B cell (primary cell): ENCODE measurements around the gene MAML2. TPM values are rescaled to one million over a fixed set of nuclear protein-coding genes. Genes with fewer than 3 reads are reported as not detected.
A peak's percentile ranks its signal among the peaks of the same experiment; 100 is the strongest.

Experiments
- ATAC-seq: fragments of 200-7000 bp; cut with Tn5 transposase; one replicate; pipeline ENCODE4 v1.10.0; 2021; ENCODE audit warnings: low read depth, mild to moderate bottlenecking, moderate number of reproducible peaks, moderate library complexity
- CTCF ChIA-PET: fragments of 350-600 bp; sonication (Branson Sonifier 250); formaldehyde crosslinking; loops from one replicate; lab custom pipeline; 2021; ENCODE audit warnings: antibody characterized with exemption, inconsistent platforms; lab: Charles Lee
- POLR2A ChIA-PET: fragments of 350-600 bp; sonication (Branson Sonifier 250); formaldehyde crosslinking; loops from one replicate; lab custom pipeline; 2021; ENCODE audit warnings: antibody characterized with exemption; lab: Charles Lee
- DNase-seq: peaks from one replicate; pipeline ENCODE4 v3.0.0; 2013
- H2AFZ ChIP-seq: 2 replicates; pipeline ENCODE4 v1.6.1; 2012; ENCODE audit warnings: mild to moderate bottlenecking, low read depth, low read length; ENCODE audit not compliant: insufficient read depth, poor library complexity, severe bottlenecking
- H3K27ac ChIP-seq, 2 donors: 1 replicate in 1 of 2; 2 replicates in 1 of 2; pipeline ENCODE4 v1.5.1; 2012 to 2013; ENCODE audit warnings: low read length in 2 of 2, mild to moderate bottlenecking in 2 of 2, moderate library complexity in 1 of 2
- H3K27me3 ChIP-seq, 4 experiments: fragments of 200-600 bp in 1 of 4; sonication (generic) in 1 of 4; replicated peaks in 1 of 4; 1 replicate in 2 of 4; 2 replicates in 2 of 4; pipeline versions ENCODE4 v1.6.1 to v1.7.0; 2013 to 2016; ENCODE audit warnings: low read length in 3 of 4, mild to moderate bottlenecking in 2 of 4, mixed read lengths in 1 of 4, moderate library complexity in 1 of 4; ENCODE audit not compliant: insufficient read depth in 4 of 4, control insufficient read depth in 3 of 4; ENCODE audit errors: control extremely low read depth in 1 of 4
- H3K36me3 ChIP-seq, 2 experiments: replicated peaks in 1 of 2; 1 replicate in 1 of 2; 2 replicates in 1 of 2; pipeline versions ENCODE4 v1.6.1 to v1.7.1; 2013; ENCODE audit warnings: low read length in 1 of 2; ENCODE audit not compliant: insufficient read depth in 2 of 2, control insufficient read depth in 1 of 2; ENCODE audit errors: control extremely low read depth in 1 of 2, extremely low read depth in 1 of 2
- H3K4me1 ChIP-seq, 2 donors: fragments of 200-600 bp in 1 of 2; sonication (generic) in 1 of 2; 1 replicate in 1 of 2; 2 replicates in 1 of 2; pipeline versions ENCODE4 v1.5.1 to v1.6.1; 2013 to 2017; ENCODE audit warnings: low read length in 2 of 2; ENCODE audit not compliant: control insufficient read depth in 2 of 2, insufficient read depth in 2 of 2
- H3K4me2 ChIP-seq: replicated peaks from 2 replicates; pipeline ENCODE3; 2012; ENCODE audit warnings: mild to moderate bottlenecking, low read depth, low read length; ENCODE audit not compliant: poor library complexity, severe bottlenecking
- H3K4me3 ChIP-seq, 5 experiments: fragments of 200-600 bp in 1 of 5; sonication (generic) in 1 of 5; 1 replicate in 3 of 5; 2 replicates in 2 of 5; pipeline versions ENCODE4 v1.5.1 to v1.7.0; 2011 to 2016; ENCODE audit warnings: low read length in 4 of 5, mild to moderate bottlenecking in 4 of 5, low read depth in 2 of 5, control low read depth in 1 of 5, moderate library complexity in 1 of 5; ENCODE audit not compliant: insufficient read depth in 1 of 5; ENCODE audit errors: control extremely low read depth in 1 of 5, extremely low read depth in 1 of 5
- H3K79me2 ChIP-seq: fragments of 200-600 bp; sonication (generic); one replicate; pipeline ENCODE4 v1.6.0; 2016; ENCODE audit warnings: low read length; ENCODE audit not compliant: control insufficient read depth, insufficient read depth
- H3K9ac ChIP-seq: fragments of 200-600 bp; sonication (generic); 2 replicates; pipeline ENCODE4 v1.6.1; 2017; ENCODE audit warnings: mild to moderate bottlenecking, low read length, moderate library complexity
- H3K9me3 ChIP-seq, 3 donors: one replicate each; pipeline versions ENCODE4 v1.6.1 to v1.7.1; 2013; ENCODE audit warnings: low read length in 2 of 3; ENCODE audit not compliant: control insufficient read depth in 2 of 3, insufficient read depth in 1 of 3; ENCODE audit errors: control extremely low read depth in 1 of 3
- H4K20me1 ChIP-seq: 2 replicates; pipeline ENCODE4 v1.6.0; 2012; ENCODE audit warnings: mild to moderate bottlenecking, low read length; ENCODE audit not compliant: insufficient read depth, control insufficient read depth, poor library complexity, severe bottlenecking
- H3K27ac Mint-ChIP-seq: one replicate; pipeline ENCODE4 v1.8.0; 2021; ENCODE audit warnings: mixed read lengths
- H3K27me3 Mint-ChIP-seq: one replicate; pipeline ENCODE4 v1.8.0; 2021; ENCODE audit warnings: mixed read lengths
- H3K4me1 Mint-ChIP-seq: one replicate; pipeline ENCODE4 v1.8.0; 2021; ENCODE audit warnings: mixed read lengths
- H3K4me3 Mint-ChIP-seq: one replicate; pipeline ENCODE4 v1.8.0; 2021; ENCODE audit warnings: mixed read lengths
- H3K9me3 Mint-ChIP-seq: one replicate; pipeline ENCODE4 v1.8.0; 2022; ENCODE audit warnings: mixed read lengths; ENCODE audit not compliant: insufficient read depth
- EZH2 ChIP-seq: IDR thresholded peaks from 2 replicates; pipeline ENCODE4 v1.6.1; 2012; ENCODE audit warnings: borderline replicate concordance, low read depth, mild to moderate bottlenecking, moderate library complexity, low read length; ENCODE audit not compliant: insufficient read depth, poor library complexity, severe bottlenecking
- WGBS: methylation state at CpG from one replicate; pipeline ENCODE4 v1.1.5; 2013; ENCODE audit warnings: missing lambda C conversion rate; ENCODE audit not compliant: insufficient coverage; 5-methylcytosine and 5-hydroxymethylcytosine counted together
- intact Hi-C: fragments of 100-400 bp; cut with micrococcal nuclease; formaldehyde crosslinking; loops from one replicate; pipeline ENCODE4 v1.10.0; 2022
- polyA plus RNA-seq: library from polyadenylated mRNA; depleted of rRNA; stranded (reverse); fragments of >200 nt; gene quantifications from 2 replicates; pipeline ENCODE4 v1.2.3, GENCODE V29; 2012
- total RNA-seq, 2 donors: library from RNA; stranded (reverse); fragments of 120-200 nt in 1 of 2; gene quantifications; 1 replicate in 1 of 2; 2 replicates in 1 of 2; pipeline versions ENCODE4 v1.2.3 to v1.2.4, GENCODE V29; 2013 to 2022
- TF ChIP-seq, protein P1 (sequence below): fragments of 200-600 bp; IDR thresholded peaks from one replicate; pipeline ENCODE4 v1.8.0; 2022; ENCODE audit warnings: antibody characterized with exemption, mild to moderate bottlenecking

MAML2 gene
- total and polyA plus RNA-seq, 2 donors (not counting 1 experiment from before 2014, with no cell fraction given) = 10.7 to 26.4 TPM

DNA sequence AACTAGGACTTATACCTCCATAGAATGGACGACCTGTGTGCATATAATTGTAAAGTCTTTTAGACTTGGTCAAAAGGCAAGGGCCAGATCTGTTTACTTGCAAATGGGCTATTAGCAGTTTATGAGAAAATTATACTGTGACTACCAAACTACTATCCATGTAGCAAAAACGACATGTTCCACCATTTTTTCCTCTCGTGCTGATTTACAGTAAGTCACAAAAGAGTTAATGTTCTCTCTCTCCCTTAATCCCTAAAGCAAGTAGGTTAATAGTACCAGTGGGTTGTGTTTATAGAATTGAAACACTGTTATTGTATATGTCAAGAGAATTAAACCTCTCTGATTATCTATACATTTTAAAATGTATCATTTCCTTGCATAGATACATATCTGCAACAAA lies 147.3 kb downstream of the MAML2 start:
- Histone ChIP-seq H3K36me3 (no peaks in the 10 kb centered on the region), H3K4me3 (no peak overlapping the region), H3K27ac (no peak overlapping the region), H3K4me1 (peaks cover 38 to 51% of the 10 kb centered on the region in 2 donors), H2AFZ (no peak overlapping the region), H3K4me2 (no peak overlapping the region), H3K79me2 (peaks cover 69% of the 10 kb centered on the region), H3K9ac (no peak overlapping the region), H4K20me1 (no peaks in the 10 kb centered on the region), H3K27me3 (no peaks in the 10 kb centered on the region), H3K9me3 (no peaks in the 10 kb centered on the region)
- ChIA-PET CTCF (interaction anchor here (0.8 kb wide), 1 partner anchor 147 kb away, joined by 4 read pairs; the partner anchor contains the start of gene MAML2), POLR2A (no interaction called here)
- no CpG with 5 or more reads among the region's 3 CpGs for WGBS
- intact Hi-C loops = loop anchor here (2.0 kb wide), 1 partner anchor 19 kb away; no protein-coding TSS in a partner anchor
- peak overlapping the region; percentile 12 for H3K27ac Mint-ChIP-seq
- H3K9me3 Mint-ChIP-seq = no peaks in the 10 kb centered on the region
- DNase-seq = no peak
- no peak for ATAC-seq
- no peaks in the 10 kb centered on the region for H3K27me3 Mint-ChIP-seq
- TF ChIP-seq, protein P1, sequence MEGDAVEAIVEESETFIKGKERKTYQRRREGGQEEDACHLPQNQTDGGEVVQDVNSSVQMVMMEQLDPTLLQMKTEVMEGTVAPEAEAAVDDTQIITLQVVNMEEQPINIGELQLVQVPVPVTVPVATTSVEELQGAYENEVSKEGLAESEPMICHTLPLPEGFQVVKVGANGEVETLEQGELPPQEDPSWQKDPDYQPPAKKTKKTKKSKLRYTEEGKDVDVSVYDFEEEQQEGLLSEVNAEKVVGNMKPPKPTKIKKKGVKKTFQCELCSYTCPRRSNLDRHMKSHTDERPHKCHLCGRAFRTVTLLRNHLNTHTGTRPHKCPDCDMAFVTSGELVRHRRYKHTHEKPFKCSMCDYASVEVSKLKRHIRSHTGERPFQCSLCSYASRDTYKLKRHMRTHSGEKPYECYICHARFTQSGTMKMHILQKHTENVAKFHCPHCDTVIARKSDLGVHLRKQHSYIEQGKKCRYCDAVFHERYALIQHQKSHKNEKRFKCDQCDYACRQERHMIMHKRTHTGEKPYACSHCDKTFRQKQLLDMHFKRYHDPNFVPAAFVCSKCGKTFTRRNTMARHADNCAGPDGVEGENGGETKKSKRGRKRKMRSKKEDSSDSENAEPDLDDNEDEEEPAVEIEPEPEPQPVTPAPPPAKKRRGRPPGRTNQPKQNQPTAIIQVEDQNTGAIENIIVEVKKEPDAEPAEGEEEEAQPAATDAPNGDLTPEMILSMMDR = no peak
- no peak for TF ChIP-seq EZH2
- H3K4me1 Mint-ChIP-seq = peaks cover 76% of the 10 kb centered on the region
- no peak overlapping the region for H3K4me3 Mint-ChIP-seq

DNA sequence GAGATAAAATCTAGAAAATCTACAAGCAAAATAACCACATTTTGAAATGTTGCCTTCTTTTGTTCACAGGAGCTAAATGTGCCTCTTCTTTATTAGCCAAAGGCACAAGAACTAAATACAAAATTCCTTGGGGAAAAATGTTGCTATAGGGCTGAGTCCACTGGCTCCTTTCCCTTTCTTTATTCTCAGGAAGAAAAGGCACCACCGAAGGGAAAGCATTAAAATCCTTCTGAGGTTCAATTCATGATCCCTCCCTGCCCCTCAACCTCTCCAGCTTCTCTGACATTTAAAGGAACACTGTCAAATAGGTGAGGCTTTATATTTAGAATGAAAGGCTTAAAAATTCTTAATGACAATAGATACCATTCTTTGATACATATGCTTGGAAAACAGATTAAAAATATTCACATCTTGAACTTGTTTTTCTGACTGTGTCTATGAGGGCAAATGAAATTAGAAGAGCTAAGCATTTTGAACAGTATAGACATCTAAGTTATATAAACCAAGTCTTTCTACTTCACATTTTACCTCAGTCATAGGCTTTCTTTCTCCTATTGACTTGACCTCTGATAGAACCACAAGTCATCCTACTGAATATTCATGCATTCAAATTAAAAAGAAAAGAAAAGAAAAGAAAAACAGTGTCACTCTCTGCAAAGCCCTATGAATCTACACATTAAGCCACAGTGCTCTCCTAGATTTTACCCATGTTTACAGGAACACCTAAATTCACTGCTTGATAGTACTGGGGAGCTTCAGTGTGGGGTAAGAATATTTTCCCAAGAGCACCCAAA lies 148.2 kb downstream of the MAML2 start:
- Histone ChIP-seq H2AFZ (no peak overlapping the region), H3K9me3 (no peaks in the 10 kb centered on the region), H3K4me3 (peak overlapping the region in 1 of 5 experiments; percentile 15), H3K9ac (no peak overlapping the region), H3K27ac (peak overlapping the region in 1 of 2 donors; percentile 17), H3K4me1 (peaks cover 44 to 57% of the 10 kb centered on the region in 2 donors), H3K79me2 (peaks cover 68% of the 10 kb centered on the region), H4K20me1 (no peaks in the 10 kb centered on the region), H3K4me2 (peak overlapping the region; percentile 43), H3K27me3 (no peaks in the 10 kb centered on the region), H3K36me3 (no peaks in the 10 kb centered on the region)
- WGBS = no CpG with 5 or more reads among the region's 1 CpG
- POLR2A ChIA-PET = interaction anchor here (1.8 kb wide), 1 partner anchor 21 kb away, joined by 4 read pairs; no protein-coding TSS in a partner anchor
- intact Hi-C loops = loop anchor here (2.0 kb wide), 1 partner anchor 20 kb away; no protein-coding TSS in a partner anchor
- Mint-ChIP-seq H3K27me3 (no peaks in the 10 kb centered on the region), H3K27ac (peak overlapping the region; percentile 71), H3K9me3 (no peaks in the 10 kb centered on the region), H3K4me1 (peaks cover 79% of the 10 kb centered on the region), H3K4me3 (peak overlapping the region; percentile 29)
- ATAC-seq (no peak), DNase-seq (no peak)
- TF ChIP-seq EZH2 = no peak
- TF ChIP-seq, protein P1 = no peak
- CTCF ChIA-PET = interaction anchor here (0.8 to 2.4 kb wide), 3 partner anchors 140 to 148 kb away, joined by 3 to 18 read pairs (median 3); partner anchors contain the start of gene MAML2
